GDM1 (cell line): ENCODE results near the gene ZP2.
"Not testable (repeated sequence)": the region's sequence is repeated elsewhere in the genome, so short reads cannot be mapped to it uniquely, and the experiment has no call there.

Source experiments
- DNase-seq: peaks from one replicate; lab custom pipeline; 2025; lab: John Stamatoyannopoulos, UW

The ZP2 gene

DNA sequence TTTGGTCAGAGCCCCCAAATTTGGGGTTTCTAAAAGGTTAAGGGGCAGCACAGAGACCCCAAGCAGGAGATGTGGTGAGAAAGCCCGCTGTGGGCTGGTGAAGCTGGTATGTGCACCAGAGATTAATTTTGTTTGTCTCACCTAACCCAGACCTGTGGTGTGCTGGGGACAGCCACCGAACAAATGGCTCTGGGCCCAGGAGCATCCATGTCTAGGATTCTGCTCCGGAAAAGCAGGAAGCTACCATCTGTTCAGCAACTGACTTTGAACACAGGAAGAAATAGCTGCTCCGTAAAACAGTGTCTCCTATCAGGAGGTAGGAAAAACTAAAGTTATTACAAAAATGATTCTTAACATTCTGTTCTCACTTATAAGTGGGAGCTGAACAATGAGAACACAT, 2.7 kb upstream of the ZP2 start:
- no peak for DNase-seq

DNA sequence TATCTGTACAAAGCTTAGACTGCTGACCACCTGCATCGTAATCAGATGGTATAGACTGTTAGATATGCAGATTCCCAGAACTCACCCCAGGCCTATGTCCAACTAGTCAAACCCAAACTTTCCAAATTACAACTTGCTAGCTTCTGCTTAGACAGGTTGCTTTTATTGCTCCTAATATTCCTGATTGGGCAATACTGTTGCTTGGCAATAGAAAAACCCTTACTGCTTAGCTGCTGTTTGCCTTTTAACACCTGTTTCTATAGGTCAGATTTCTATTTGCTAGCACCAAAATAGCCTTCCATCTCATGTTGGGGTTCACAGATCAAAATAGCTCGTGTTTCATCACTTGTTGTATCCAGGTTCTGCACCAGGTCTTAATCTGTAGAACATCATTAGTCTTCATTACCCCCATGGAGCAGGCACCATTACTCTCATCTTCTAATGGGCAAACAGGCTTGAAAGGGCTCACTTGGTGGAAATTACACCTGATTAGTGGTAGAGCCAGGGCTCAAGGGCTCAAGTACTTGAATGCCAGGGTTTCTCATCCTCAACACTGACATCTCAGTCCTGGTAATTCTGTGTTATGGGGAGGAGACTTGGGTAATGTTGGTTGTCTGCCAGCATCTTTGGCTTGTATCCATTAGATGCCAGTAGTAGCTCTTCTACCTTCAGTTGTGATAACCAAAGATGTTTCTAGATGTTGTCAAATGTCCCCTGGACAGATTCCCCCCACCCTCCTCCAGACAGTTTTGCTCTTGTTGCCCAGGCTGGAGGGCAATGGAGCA, 2.7 kb downstream of the ZP2 start:
- no peak for DNase-seq

DNA sequence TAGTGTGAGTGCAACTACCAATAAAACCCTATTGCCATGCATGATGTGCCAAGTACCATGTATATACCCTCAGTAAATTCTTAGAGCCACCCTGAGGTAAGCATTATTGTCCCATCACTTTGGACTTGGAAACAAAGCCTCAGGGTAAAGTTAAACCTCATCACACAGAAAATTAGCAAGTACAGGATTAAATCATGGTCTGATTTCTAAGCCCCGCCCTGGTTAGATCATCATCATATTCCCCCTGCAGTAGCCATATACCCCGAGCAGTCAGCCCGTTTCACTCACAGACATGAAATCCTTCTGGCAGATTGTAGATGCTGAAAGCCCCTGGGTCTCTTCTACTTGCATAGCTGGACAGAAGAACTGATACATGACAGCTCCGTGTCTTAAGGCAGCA, 4.8 kb downstream of the ZP2 start:
- no peak for DNase-seq

DNA sequence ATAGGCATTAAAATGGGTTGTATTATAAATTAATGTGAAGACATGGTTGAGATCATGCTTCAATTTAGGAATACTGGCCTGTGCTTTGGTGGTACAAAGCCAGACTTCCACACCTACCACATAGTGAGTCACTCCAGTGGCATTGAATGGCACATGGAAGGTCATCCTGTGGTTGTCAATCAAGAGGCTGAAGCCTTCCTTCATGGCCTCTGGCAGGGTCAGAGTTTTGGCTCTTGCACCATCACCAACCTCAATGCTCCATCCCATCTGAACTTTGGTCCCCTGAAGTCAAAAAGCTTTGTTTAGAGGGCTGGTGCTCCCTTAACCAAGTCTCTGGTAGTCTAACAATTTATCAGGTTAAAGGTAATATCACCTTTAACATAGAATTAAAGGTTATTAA, 6.1 kb downstream of the ZP2 start:
- DNase-seq: no peak

DNA sequence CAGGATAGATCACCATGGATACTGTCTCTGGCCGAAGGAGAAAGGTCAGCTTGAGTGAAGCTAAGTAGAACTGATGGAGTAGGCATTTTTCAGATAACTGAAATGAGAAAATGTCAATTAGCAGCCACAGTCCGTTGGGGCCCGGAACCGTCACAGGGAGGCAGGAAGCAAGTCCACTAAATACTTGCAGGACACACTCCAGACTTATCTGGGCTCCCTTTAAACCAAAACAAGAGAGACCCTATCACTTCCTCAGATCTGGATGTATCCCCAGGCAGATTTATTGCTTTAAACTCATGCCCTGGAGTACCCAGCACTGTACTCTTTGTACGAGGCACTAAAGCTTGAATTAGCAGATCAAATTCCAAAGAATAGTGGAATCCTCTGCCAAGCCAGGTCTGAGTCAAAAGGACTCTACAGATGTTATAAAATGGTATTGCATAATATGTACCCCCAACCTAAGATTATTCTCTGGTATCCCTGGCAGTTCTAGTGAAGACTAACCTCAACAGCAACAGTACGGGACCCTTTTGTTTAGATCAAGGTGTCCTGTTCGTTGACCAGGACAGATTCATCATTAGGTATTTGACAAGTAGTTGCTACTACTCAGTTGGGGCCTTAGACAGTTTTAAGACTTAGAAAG, 8.1 kb downstream of the ZP2 start:
- no peak for DNase-seq

DNA sequence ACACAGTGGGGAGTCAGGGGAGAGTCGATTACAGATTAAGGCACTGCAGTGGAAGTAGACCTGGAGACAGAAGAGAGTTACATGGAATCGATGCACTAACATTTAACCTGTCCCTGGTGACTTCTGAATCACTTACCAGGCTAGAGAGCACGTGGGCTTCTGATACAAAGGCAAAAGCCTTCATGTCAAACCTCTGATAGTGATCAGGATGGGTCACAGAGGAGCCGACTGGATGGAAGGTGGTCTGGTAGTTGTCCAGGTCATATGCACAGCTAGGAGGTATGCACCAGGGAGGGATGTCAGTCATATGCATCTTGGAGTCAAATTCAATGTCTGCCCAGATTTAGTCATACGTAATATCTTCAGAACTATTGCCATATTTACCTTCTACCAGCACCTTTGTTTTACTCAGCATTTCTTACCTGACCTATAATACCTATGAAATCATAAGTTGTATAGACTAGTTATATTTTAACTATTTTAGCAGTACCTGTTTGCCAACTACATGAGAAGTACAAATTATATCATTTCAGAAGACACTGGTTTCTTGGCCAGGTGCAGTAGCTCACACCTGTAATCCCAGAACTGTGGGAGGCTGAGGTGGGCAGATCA, 11.7 kb downstream of the ZP2 start:
- no peak for DNase-seq

DNA sequence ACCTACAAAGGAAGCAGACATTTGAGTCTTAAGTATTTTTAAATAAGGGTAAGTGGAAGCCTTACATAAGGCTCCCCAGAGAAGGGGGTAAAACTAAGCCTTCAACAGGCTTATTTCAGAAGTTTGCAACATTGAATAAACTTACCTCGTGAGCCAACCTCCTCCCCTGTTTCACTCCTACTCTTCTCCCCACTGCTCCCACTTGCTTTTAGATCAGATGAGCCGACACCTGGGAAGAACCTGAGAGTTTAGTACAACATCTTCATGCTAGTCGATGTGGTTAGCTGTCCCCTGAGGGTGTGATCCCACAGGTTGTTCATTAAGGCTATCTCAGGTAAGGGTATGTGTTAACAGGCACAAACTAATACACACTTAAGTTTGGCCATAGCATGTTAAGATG, 13.8 kb downstream of the ZP2 start:
- no peak for DNase-seq

DNA sequence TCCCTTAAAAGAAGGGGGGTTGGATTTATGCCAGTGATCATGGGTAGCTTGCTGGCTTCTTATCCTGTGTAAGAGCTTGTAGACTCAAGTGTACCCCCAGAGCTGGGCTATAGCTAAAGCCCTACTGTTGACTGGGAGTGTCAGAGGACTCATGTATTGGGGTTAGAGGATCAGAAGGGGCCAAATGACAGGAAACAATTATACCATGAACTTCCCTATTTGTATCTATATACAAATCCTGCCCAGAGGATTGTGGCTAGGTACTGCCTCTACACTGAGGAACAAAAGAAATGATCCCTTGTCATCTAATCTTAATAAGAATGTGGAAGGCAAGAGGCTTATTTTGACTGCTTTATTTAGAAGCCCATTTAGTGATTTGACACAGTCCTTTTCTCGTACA, 14.3 kb downstream of the ZP2 start:
- DNase-seq: no peak

DNA sequence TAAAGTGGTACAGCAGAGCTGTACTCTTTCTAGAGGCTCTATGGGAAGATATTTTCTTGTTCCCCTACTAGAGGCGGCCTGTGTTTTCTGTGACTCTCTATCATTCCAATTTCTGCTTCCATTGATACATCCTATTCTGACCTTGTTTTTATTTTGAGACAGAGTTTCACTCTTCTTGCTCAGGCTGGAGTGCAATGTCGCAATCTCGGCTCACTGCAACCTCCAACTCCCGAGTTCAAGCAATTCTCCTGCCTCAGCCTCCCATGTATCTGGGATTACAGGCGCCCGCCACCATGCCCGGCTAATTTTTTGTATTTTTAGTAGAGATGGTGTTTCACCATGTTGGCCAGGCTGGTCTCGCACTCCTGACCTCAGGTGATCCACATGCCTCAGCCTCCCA, 16.0 kb downstream of the ZP2 start:
- not testable (repeated sequence) for DNase-seq

DNA sequence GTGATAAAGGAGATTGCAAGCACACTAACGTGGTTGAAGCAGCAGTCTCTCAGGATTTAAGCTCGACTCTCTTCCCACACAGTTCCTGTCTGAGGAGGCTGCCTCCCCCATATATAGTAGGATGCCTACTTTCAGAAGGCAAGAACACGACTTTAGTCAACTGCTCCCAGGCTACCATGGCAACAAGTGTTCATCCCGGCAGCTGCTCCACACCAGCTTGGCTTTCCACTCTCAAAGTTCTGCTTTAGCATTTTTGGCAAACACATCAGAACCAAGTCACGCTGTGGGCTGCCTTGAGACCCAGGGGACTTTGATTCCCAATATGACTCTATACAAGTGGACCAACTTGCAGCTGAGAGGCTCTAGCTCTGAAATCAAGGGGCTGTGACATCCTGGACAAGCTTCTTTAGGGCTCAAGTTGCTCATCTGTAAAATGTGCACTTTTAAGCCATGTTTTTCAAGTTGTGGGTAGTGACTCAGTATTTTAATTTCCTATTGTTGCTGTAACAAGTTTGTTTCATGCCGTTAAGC, 16.5 kb downstream of the ZP2 start:
- DNase-seq: no peak

DNA sequence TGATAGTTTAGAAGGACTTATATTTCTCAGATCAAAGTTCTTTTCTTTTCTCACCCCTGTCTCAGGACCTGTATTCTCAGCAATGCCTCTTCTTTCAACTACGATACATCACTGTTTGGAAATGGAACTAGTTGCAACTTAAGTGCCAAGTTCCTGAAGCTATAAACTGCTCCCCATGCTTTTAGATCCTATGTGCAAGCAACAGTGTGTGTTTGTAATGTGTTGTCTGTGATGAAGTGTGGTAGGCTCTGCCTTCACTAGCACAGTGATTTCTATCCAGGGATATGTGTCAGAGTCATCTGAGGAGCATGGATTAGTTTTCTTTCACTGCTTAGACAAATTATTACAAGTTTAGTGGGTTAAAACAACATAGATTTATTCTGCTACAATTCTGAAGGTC, 18.4 kb downstream of the ZP2 start:
- DNase-seq: no peak

DNA sequence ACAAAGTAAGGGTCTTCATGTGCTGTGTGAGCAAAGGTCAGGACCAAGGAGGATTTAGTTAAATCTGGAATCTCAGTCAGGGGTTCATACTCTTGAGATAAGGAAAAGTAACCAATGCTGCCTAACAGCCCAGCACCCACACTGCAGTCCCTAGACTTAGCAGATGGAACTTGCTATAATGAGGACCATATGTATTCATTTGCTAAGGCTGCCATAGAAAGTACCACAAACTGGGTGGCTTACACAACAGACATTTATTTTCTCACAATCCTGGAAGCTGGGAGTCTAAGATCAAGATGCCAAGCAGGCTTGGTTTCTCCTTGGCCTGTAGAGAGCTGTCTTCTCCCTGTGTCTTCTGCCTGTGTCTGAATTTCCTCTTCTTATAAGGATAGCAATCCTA, 20.8 kb downstream of the ZP2 start:
- no peak for DNase-seq

DNA sequence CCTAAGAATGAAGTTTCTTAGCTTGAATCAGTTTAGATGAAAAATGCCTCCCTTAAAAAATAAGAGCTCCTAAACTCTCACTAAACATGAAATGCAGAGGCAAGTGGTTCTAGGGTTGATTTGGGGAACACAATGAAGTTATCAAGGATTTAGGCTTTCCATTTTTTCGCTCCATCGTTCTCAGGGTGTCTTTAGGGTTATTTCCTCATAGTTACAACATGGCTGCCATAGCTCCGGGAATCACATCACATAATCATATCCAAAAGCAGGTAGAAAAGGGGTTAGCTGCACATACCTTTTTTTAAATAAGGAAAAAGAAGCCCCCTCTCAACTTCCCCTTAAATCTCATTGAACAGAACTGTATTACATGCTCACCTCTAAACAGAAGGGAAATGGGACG, 21.4 kb downstream of the ZP2 start:
- DNase-seq: no peak

DNA sequence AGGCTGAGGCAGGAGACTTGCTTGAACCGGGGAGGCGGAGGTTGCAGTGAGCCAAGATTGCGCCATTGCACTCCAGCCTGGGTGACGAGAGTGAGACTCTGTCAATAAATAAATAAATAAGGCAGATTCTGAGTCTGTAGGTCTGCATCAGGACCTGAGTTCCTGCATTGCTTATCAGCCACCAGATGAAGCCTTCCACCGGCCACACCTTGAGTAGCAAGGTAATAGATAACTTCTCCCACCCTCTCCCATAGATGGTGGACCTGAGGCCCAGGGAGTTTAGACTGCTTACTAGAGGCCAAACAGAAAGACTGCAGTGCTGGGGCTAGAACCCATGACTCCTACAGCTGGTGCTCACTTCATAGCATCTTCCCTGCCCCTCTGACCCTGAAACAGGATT, 22.1 kb downstream of the ZP2 start:
- DNase-seq: no peak

DNA sequence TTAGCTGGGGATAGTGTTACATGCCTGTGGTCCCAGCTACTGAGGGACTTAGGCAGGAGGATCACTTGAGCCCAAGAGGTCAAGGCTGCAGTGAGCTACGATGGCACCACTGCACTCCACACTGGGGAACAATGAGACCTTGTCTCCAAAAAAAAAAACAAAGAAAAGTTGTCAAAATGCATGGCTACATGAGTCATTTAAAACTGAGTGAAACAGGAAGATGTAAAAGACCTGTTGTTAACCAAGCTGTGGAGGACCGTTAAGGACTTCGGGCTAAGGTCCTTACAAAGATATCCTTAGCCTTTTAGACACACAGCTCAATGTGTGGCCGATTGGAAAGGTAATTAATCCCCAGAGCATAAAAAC, 25.1 kb downstream of the ZP2 start:
- no peak for DNase-seq

DNA sequence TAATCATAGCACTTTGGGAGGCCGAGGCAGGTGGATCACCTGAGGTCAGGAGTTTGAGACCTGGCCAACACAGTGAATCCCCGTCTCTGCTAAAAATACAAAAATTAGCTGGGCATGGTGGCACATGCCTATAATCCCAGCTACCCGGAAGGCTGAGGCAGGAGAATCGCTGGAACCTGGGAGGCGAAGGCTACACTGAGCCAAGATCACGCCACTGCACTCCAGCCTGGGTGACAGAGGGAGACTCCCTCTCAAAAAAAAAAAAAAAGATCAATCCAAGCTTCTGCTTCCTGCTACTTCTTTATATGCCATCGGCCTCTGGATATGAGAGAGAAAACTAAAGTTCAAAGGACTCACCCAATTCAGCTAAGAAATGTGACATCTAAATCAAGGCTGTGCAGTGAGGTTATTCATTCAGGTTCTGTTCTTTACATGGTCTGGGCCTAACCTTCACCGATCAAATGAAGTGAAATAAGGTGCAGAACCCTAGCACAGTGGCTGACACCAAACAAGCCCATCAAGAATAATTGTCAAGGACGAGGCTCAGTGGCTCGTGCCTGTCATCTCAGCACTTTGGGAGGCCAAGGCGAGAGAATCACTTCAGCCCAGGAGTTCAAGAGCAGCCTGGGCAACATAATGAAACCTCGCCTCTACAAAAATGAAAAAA, 25.6 kb downstream of the ZP2 start:
- no peak for DNase-seq

DNA sequence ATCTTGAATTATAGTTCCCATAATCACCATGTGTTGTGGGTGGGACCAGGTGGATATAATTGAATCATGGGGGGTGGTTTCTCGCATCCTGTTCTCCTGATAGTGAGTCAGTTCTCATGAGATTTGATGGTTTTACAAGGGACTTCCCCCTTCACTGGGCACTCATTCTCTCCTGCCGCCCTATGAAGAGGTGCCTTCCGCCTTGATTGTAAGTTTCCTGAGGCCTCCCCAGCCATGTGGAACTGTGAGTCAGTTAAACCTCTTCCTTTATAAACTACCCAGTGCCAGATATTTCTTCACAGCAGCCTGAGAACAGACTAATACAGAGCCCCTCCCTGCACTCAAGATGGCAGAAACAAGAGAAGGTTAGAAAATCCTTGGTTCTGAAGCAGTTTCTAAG, 26.5 kb downstream of the ZP2 start:
- DNase-seq: no peak

DNA sequence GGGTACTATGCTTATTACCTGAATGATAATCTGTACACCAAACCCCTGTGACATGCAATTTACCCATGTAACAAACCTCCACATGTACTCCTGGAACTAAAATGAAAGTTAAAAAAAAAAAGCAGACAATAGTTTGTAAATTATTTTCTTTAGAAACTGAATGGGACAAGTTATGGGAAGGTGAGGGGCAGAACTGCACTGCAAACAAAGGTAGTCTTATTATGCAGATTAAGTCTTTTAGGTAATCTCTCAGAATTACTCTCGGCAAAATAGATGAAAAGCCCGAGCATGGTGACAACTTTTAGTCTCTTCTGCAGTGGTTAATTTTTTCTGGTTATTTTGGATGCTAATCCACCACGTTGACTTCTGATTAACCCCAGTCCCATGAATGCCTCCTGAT, 27.4 kb downstream of the ZP2 start:
- no peak for DNase-seq

DNA sequence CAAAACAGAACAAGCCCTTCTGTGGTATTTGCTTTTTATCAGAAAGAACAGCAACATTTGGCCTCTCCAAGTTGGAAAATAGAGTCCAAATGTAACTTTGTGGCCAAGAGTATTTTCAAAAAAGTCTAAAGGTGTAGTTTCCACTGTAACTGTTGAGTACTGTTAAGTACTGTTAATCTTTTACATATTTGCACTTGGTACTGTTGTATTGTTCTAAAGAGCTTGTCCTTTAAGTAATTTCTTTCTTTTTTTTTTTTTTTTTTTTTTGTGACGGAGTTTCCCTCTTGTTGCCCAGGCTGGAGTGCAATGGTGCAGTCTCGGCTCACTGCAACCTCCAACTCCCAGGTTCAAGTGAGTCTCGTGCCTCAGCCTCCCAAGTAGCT, 31.4 kb downstream of the ZP2 start:
- no peak for DNase-seq

DNA sequence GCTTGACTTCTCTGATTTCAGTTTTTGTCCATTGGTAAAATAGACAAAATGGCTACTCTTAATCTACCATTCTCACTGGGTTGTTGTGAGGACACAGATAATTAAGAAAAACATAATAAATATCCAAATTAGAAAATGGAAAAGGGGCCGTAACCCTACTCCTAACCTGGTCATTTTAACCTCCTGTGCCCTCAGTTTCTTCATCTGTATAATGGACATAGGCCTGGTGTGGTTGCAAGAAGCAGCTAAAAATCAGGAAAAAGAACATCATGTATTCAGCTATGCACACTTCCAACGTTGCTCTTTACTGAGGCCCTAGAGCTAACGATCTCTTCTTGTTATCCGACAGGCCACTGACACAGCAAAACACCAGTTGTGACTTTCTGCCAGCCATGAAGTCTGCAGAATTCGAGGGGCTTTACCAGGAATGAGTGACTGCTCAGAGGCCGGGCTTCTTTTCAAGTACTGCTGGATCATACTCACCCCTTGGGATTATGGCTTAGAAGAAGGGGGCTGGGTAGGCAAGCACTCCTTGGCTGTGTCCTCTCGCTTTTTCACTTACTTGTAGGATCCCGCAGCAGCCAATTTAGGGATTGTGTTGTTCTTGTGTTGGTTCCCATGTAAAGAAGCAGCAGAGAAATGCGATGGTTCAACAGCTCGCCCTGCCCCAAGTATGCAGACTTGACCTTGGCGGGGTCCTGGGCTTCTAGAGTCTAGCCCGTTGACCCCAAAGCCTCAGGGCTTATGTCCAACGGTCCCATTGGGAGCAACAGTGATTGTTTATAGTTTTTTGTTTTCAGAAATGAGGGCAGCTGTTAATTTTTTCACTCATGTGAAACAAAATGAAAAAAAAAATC, 32.0 kb downstream of the ZP2 start:
- DNase-seq: no peak

DNA sequence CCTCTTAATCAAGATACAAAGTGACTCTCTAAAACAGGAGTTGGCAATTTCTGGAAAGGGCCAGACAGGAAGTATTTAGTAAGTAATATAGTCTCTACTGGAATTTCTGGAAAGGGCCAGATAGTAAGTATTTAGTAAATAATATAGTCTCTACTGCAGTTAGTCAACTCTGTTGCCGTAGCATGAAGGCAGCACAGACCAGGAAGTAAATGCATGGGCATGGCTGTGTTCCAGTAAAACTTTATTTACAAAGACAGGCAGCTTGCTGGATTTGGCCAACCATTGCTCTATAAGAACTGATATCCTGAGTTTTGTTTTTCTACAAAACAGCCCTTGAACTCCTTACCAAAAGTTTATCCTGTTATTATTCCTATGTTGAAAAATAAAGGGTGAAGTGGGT, 36.0 kb downstream of the ZP2 start:
- no peak for DNase-seq

DNA sequence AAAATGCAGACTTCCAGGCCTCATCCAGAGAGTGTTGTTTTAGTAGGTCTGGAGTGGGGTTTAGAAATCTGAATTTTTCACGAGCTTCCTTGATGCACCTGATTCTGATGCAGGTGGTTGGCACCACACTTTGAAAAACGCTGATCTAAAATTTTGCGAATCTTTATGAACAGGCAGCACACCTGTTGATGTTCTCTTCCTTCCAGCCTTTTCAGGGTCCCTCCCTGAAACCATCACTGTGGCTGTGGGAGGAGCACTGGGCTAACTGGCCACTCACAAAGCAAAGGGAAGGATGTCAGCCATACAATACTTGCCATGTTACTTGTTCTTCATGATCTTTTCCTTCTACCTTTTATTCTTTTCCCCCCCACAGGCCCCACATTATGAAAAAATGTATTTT, 38.7 kb downstream of the ZP2 start:
- no peak for DNase-seq
